Hematopoietic multipotent progenitor cell treated with erythropoietin and hydrocortisone succinate and interleukin-3 and kit ligand, for 15 days (in vitro differentiated cells): ENCODE data around the gene RHOBTB3.
"Not testable (repeated sequence)": the region's sequence is repeated elsewhere in the genome, so short reads cannot be mapped to it uniquely, and the experiment has no call there.

Experiments used
- DNase-seq: peaks from one replicate; pipeline ENCODE4 v3.0.0-alpha.2; 2015; ENCODE audit warnings: low spot score

Gene RHOBTB3

DNA sequence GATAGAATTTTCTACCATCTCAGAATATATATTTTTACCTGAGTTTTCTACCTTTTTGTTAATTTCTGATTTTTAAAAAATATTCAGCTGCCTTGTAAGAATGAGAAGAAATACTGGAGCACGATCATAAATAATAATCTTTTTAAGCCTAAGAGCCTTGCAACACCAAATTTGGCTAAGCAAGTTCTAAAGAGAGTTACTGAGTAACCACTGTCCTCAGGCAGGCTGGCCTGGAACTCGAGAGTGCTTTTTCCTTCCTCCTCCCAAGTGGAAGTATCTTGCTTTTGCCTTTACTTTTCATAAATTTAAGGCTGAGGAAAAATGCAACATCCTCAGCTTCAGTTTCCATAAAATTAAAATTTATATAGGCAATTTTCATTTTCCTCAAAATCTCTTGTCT is 70.4 kb downstream of the RHOBTB3 start:
- DNase-seq: no peak

DNA sequence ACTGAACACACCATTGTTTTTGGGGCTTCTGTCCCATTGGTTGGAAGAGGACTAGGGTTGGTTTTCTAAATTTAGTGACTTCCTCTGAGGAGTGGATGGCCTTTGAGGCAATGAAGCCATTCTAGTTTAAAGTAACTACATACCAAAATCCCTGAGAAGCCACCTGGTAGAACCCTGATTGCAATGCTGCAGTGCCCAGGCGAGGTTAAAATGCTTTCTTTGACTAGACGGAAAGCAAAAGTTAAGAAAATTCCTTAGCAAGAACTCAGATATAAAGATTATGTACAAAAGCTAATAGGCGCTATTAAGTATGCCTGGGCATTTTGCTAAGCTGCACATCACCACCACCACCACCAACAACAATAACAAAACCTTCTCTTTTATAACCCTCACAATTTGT is 70.8 kb downstream of the RHOBTB3 start:
- DNase-seq: no peak

DNA sequence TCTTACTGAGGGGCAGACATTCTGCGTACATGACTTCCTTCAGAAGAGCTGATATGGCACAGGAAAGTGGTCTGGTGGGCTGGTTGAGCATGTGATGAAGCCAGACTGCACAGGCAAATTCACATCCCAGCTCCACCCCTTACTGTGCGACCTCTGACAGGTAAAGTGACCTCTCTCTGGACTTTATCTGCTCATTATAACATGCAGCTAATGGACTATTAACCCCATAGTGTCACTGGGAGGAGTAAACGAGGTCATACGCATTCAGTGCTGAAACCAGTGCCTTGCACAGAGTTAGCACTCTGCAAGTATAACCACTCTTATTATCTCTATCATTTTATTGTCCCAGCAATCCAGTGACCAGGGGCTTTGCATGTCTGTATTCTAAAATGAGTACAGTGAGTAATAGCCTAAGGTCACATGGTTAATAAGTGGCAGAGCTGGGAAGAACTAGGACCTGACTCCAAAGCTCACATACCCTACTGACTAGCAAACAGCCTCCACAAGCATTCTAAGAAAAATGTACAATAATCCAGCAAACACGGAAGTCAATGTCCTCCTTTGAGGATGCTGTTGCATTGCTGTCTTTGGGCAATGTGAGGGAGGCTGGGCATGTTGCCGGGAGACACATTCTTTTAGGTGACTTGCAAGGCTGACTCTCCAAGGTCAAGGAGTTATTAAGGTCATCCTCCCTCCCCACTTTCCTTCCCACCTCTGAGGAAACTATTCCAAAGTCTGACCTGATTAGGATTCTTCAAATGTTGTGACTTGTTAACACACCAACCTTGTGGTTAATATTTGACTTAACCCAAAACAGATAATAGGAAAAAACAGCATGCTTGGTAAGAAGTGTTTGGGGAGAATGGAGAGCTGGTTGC is 72.4 kb downstream of the RHOBTB3 start:
- no peak for DNase-seq

- no peak for DNase-seq
These were observed 73.8 kb downstream of the RHOBTB3 start for GRCh38 chr5:95804736-95805539.

DNA sequence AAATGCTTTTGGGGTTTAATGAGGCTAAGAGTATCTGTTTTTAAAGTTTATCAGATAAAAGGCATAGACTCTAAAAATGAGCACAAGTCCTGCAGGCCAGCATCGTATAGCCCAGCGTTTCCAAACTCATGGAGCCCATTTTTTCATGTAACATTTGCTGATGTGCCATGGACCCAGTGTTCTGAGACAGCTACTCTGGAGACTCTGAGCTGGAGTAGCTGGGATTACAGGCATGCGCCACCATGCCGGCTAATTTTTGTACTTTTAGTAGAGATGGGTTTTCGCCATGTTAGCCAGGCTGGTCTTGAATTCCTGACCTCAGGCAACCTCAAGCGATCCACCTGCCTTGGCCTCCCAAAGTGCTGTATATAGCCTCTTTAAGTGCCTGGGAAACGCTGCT is 75.6 kb downstream of the RHOBTB3 start:
- no peak for DNase-seq

GRCh38 chr5:95808013-95808685 is 77.0 kb downstream of the RHOBTB3 start:
- DNase-seq: no peak

GRCh38 chr5:95808686-95809413 is 77.7 kb downstream of the RHOBTB3 start:
- DNase-seq: no peak

DNA sequence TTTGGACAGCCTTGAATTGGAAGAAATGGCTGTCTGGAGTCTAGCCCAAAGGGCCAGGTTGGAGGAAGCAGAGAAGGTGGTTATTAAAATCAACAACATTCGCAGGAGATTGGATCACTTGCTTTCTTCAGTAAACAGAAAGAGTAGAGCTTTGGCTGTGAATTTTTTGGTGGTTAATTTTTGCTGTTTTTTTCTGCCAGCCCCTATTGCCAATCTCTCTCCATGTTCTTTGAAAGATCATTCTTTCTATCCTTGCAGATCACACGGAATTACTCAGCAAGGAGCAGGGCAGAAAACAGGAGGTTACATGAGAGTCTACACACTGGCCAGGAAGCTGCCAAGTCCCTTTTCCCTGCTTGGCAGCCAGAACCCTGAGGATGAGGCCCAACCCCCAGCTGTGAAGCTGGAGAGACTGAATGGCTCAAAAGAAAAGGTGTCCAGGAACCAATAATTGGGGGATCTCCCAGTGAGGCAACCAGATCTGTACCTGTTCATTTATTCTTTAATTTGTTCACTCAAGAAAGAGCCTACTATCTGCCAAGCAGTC is 78.4 kb downstream of the RHOBTB3 start:
- DNase-seq: no peak

DNA sequence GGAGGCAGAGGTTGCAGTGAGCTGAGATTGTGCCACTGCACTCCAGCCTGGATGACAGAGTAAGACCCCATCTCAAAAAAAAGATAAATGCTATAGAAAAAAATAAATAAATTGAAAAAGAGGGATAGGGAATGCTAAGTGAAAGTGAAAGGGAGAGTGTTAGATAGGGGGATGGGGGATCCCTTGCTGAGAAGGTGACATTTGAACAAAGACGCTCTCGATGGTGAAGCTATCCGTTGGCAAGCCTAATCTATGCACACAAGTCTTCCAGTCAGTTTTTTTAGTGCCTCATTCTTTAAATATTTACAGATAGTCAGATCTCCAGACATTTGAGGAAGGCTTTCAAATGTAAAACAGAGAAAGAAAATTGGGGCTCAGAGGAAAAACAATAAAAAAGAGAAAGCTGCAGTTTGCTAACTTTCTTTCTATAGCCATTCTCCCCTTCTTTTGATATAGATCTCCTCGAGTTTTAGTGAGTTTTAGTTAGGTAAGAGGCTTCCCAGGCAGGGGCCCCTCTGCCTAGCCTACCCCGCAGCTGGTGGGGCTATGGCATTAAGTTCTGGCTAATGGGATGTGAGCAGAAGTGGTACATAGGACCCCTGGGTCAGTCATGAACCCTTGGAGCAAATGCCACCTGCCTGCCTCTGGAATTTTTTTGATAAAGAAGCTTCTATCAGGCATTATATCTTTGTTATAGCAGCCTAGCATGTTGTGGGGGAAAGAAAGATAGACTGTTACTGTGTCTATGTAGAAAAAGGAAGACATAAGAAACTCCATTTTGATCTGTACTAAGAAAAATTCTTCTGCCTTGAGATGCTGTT is 79.4 kb downstream of the RHOBTB3 start:
- no peak for DNase-seq

- not testable (repeated sequence) for DNase-seq
These were observed 79.9 kb downstream of the RHOBTB3 start for GRCh38 chr5:95811126-95811423.

DNA sequence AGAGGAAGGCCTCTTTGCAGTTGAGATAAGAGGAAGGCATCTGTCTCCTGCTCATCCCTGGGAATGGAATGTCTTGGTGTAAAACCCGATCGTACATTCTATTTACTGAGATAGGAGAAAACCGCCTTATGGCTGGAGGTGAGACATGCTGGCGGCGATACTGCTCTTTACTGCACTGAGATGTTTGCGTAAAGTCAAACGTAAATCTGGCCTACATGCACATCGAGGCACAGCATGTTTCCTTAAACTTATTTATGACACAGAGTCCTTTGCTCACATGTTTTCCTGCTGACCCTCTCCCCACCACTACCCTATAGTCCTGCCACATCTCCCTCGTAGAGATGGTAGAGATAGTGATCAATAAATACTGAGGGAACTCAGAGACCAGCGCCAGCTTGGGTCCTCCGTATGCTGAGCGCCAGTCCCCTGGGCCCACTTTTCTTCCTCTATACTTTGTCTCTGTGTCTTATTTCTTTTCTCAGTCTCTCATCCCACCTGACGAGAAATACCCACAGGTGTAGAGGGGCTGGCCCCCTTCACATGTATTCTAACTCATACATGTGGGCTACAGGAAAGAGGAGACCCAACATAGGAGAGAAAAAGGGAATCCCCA is 80.4 kb downstream of the RHOBTB3 start:
- not testable (repeated sequence) for DNase-seq

GRCh38 chr5:95812074-95812471 is 80.9 kb downstream of the RHOBTB3 start:
- no peak for DNase-seq

DNA sequence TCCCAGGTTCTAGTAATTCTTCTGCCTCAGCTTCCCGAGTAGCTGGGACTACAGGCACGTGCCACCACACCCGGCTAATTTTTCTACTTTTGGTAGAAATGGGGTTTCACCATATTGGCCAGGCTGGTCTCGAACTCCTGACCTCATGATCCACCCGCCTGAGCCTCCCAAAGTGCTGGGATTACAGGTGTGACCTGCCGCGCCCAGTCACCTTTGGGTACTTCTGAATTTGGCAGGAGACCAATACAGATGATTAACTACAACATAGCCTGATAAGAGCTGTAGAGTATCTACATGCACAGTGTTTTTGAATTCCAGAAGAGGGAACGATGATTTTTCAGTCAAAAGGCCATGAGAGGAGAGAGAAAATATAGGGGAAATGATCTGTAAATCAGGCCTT is 81.9 kb downstream of the RHOBTB3 start:
- not testable (repeated sequence) for DNase-seq

DNA sequence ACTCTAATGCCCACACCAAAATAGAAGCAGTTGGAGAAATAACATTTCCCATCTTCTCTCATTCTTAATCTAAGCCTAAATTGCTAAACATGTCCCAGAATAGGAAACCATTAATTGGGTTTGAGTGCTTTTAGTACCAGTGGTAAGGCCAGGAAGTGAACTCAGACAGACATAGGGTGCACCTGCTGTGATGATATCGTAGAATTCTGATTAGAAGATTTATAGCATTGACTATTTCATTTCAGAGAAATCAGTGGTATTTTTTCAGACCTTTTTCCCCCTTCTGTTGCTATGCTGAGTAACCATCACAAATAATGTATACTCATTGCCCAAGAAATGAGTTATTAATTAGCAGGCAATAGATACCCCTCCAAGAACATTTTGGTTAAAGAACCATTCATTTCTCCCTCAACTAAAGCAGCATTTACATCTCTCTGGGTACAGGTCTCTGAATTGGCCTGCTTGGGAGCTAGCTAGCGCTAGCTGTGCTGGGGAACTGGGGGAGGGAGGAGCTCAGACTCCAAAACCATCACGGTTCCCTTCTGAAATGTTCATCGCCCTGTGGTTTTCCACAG is 84.1 kb downstream of the RHOBTB3 start:
- DNase-seq: no peak

DNA sequence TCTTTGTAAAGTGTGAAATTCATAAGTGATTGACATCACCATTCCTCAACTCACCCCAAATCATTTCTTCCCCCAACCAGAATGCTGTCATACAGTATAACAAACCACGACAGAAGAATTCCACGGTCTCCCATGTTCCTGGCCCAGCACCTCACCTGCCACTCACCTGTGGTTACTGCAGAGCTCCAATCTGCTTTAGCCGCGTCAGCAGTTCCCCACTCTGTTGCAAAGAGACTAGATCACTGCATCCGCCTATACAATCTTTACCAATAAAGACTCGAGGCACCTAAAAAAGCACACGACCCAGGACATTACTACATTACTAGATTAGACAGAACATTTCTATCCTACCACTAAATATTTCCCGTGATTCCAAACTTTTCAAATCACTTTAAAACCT is 85.2 kb downstream of the RHOBTB3 start:
- no peak for DNase-seq

- no peak for DNase-seq
These were observed 85.6 kb downstream of the RHOBTB3 start for GRCh38 chr5:95816776-95817175.

- no peak for DNase-seq
These were observed 86.3 kb downstream of the RHOBTB3 start for GRCh38 chr5:95817430-95817829.

- no peak for DNase-seq
These were observed 87.3 kb downstream of the RHOBTB3 start for GRCh38 chr5:95818181-95819147.
